ENCODE results near the gene FGF5.
"Not testable (repeated sequence)": the region's sequence is repeated elsewhere in the genome, so short reads cannot be mapped to it uniquely, and the experiment has no call there.

Gene FGF5

GRCh38 chr4:80294206-80294605 lies 27.7 kb downstream of the FGF5 start:
- no peak for DNase-seq

- DNase-seq = no peak
Measured at GRCh38 chr4:80295336-80295735, 28.9 kb downstream of the FGF5 start.

- no peak for DNase-seq
Measured at GRCh38 chr4:80295826-80296225, 29.4 kb downstream of the FGF5 start.

- DNase-seq = no peak
Measured at GRCh38 chr4:80301884-80302283, 35.4 kb downstream of the FGF5 start.

- DNase-seq = no peak
Measured at GRCh38 chr4:80302616-80303223, 36.3 kb downstream of the FGF5 start.

- no peak for DNase-seq
Measured at GRCh38 chr4:80305466-80305865, 39.0 kb downstream of the FGF5 start.

- no peak for DNase-seq
Measured at GRCh38 chr4:80306260-80306659, 39.8 kb downstream of the FGF5 start.

GRCh38 chr4:80307183-80307735 lies 40.8 kb downstream of the FGF5 start:
- no peak for DNase-seq

GRCh38 chr4:80307774-80308465 lies 41.5 kb downstream of the FGF5 start:
- no peak for DNase-seq

GRCh38 chr4:80308466-80308822 lies 42.0 kb downstream of the FGF5 start:
- DNase-seq = no peak

- DNase-seq = no peak
Measured at GRCh38 chr4:80309294-80310004, 43.0 kb downstream of the FGF5 start.

GRCh38 chr4:80311130-80311529 lies 44.7 kb downstream of the FGF5 start:
- DNase-seq = no peak

- DNase-seq = no peak
Measured at GRCh38 chr4:80312124-80312523, 45.7 kb downstream of the FGF5 start.

GRCh38 chr4:80313627-80314026 lies 47.2 kb downstream of the FGF5 start:
- no peak for DNase-seq

- not testable (repeated sequence) for DNase-seq
Measured at GRCh38 chr4:80315848-80316247, 49.4 kb downstream of the FGF5 start.

- no peak for DNase-seq
Measured at GRCh38 chr4:80321341-80321740, 54.9 kb downstream of the FGF5 start.

- DNase-seq = no peak
Measured at GRCh38 chr4:80321776-80322175, 55.3 kb downstream of the FGF5 start.

GRCh38 chr4:80322716-80323115 lies 56.3 kb downstream of the FGF5 start:
- DNase-seq = peak in 1 of 51 donors; percentile 6

GRCh38 chr4:80324171-80324570 lies 57.7 kb downstream of the FGF5 start:
- DNase-seq = no peak

GRCh38 chr4:80331693-80332092 lies 65.2 kb downstream of the FGF5 start:
- no peak for DNase-seq

- DNase-seq = no peak
Measured at GRCh38 chr4:80333121-80333520, 66.7 kb downstream of the FGF5 start.

- no peak for DNase-seq
Measured at GRCh38 chr4:80334568-80334967, 68.1 kb downstream of the FGF5 start.

- no peak for DNase-seq
Measured at GRCh38 chr4:80335226-80335553, 68.7 kb downstream of the FGF5 start.

Data from hypothalamus (tissue), 51 donors.